B cell (primary cell): Measurements from ENCODE around the gene RASSF1. TPM values are rescaled to one million over a fixed set of nuclear protein-coding genes. Genes with fewer than 3 reads are reported as not detected.

ENCODE experiments used
- ATAC-seq: fragments of 200-7000 bp; cut with Tn5 transposase; one replicate; pipeline ENCODE4 v1.10.0; 2021; ENCODE audit warnings: low read depth, mild to moderate bottlenecking, moderate number of reproducible peaks, moderate library complexity
- CTCF ChIA-PET: fragments of 350-600 bp; sonication (Branson Sonifier 250); formaldehyde crosslinking; loops from one replicate; lab custom pipeline; 2021; ENCODE audit warnings: antibody characterized with exemption, inconsistent platforms; lab: Charles Lee
- POLR2A ChIA-PET: fragments of 350-600 bp; sonication (Branson Sonifier 250); formaldehyde crosslinking; loops from one replicate; lab custom pipeline; 2021; ENCODE audit warnings: antibody characterized with exemption; lab: Charles Lee
- DNase-seq: peaks from one replicate; pipeline ENCODE4 v3.0.0; 2013
- H2AFZ ChIP-seq: 2 replicates; pipeline ENCODE4 v1.6.1; 2012; ENCODE audit warnings: mild to moderate bottlenecking, low read depth, low read length; ENCODE audit not compliant: insufficient read depth, poor library complexity, severe bottlenecking
- H3K27ac ChIP-seq, 2 donors: 1 replicate in 1 of 2; 2 replicates in 1 of 2; pipeline ENCODE4 v1.5.1; 2012 to 2013; ENCODE audit warnings: low read length in 2 of 2, mild to moderate bottlenecking in 2 of 2, moderate library complexity in 1 of 2
- H3K27me3 ChIP-seq, 4 experiments: fragments of 200-600 bp in 1 of 4; sonication (generic) in 1 of 4; replicated peaks in 1 of 4; 1 replicate in 2 of 4; 2 replicates in 2 of 4; pipeline versions ENCODE4 v1.6.1 to v1.7.0; 2013 to 2016; ENCODE audit warnings: low read length in 3 of 4, mild to moderate bottlenecking in 2 of 4, mixed read lengths in 1 of 4, moderate library complexity in 1 of 4; ENCODE audit not compliant: insufficient read depth in 4 of 4, control insufficient read depth in 3 of 4; ENCODE audit errors: control extremely low read depth in 1 of 4
- H3K36me3 ChIP-seq, 2 experiments: replicated peaks in 1 of 2; 1 replicate in 1 of 2; 2 replicates in 1 of 2; pipeline versions ENCODE4 v1.6.1 to v1.7.1; 2013; ENCODE audit warnings: low read length in 1 of 2; ENCODE audit not compliant: insufficient read depth in 2 of 2, control insufficient read depth in 1 of 2; ENCODE audit errors: control extremely low read depth in 1 of 2, extremely low read depth in 1 of 2
- H3K4me1 ChIP-seq, 2 donors: fragments of 200-600 bp in 1 of 2; sonication (generic) in 1 of 2; 1 replicate in 1 of 2; 2 replicates in 1 of 2; pipeline versions ENCODE4 v1.5.1 to v1.6.1; 2013 to 2017; ENCODE audit warnings: low read length in 2 of 2; ENCODE audit not compliant: control insufficient read depth in 2 of 2, insufficient read depth in 2 of 2
- H3K4me2 ChIP-seq: replicated peaks from 2 replicates; pipeline ENCODE3; 2012; ENCODE audit warnings: mild to moderate bottlenecking, low read depth, low read length; ENCODE audit not compliant: poor library complexity, severe bottlenecking
- H3K4me3 ChIP-seq, 5 experiments: fragments of 200-600 bp in 1 of 5; sonication (generic) in 1 of 5; 1 replicate in 3 of 5; 2 replicates in 2 of 5; pipeline versions ENCODE4 v1.5.1 to v1.7.0; 2011 to 2016; ENCODE audit warnings: low read length in 4 of 5, mild to moderate bottlenecking in 4 of 5, low read depth in 2 of 5, control low read depth in 1 of 5, moderate library complexity in 1 of 5; ENCODE audit not compliant: insufficient read depth in 1 of 5; ENCODE audit errors: control extremely low read depth in 1 of 5, extremely low read depth in 1 of 5
- H3K79me2 ChIP-seq: fragments of 200-600 bp; sonication (generic); one replicate; pipeline ENCODE4 v1.6.0; 2016; ENCODE audit warnings: low read length; ENCODE audit not compliant: control insufficient read depth, insufficient read depth
- H3K9ac ChIP-seq: fragments of 200-600 bp; sonication (generic); 2 replicates; pipeline ENCODE4 v1.6.1; 2017; ENCODE audit warnings: mild to moderate bottlenecking, low read length, moderate library complexity
- H3K9me3 ChIP-seq, 3 donors: one replicate each; pipeline versions ENCODE4 v1.6.1 to v1.7.1; 2013; ENCODE audit warnings: low read length in 2 of 3; ENCODE audit not compliant: control insufficient read depth in 2 of 3, insufficient read depth in 1 of 3; ENCODE audit errors: control extremely low read depth in 1 of 3
- H4K20me1 ChIP-seq: 2 replicates; pipeline ENCODE4 v1.6.0; 2012; ENCODE audit warnings: mild to moderate bottlenecking, low read length; ENCODE audit not compliant: insufficient read depth, control insufficient read depth, poor library complexity, severe bottlenecking
- H3K27ac Mint-ChIP-seq: one replicate; pipeline ENCODE4 v1.8.0; 2021; ENCODE audit warnings: mixed read lengths
- H3K27me3 Mint-ChIP-seq: one replicate; pipeline ENCODE4 v1.8.0; 2021; ENCODE audit warnings: mixed read lengths
- H3K4me1 Mint-ChIP-seq: one replicate; pipeline ENCODE4 v1.8.0; 2021; ENCODE audit warnings: mixed read lengths
- H3K4me3 Mint-ChIP-seq: one replicate; pipeline ENCODE4 v1.8.0; 2021; ENCODE audit warnings: mixed read lengths
- H3K9me3 Mint-ChIP-seq: one replicate; pipeline ENCODE4 v1.8.0; 2022; ENCODE audit warnings: mixed read lengths; ENCODE audit not compliant: insufficient read depth
- EZH2 ChIP-seq: IDR thresholded peaks from 2 replicates; pipeline ENCODE4 v1.6.1; 2012; ENCODE audit warnings: borderline replicate concordance, low read depth, mild to moderate bottlenecking, moderate library complexity, low read length; ENCODE audit not compliant: insufficient read depth, poor library complexity, severe bottlenecking
- WGBS: methylation state at CpG from one replicate; pipeline ENCODE4 v1.1.5; 2013; ENCODE audit warnings: missing lambda C conversion rate; ENCODE audit not compliant: insufficient coverage; 5-methylcytosine and 5-hydroxymethylcytosine counted together
- intact Hi-C: fragments of 100-400 bp; cut with micrococcal nuclease; formaldehyde crosslinking; loops from one replicate; pipeline ENCODE4 v1.10.0; 2022
- polyA plus RNA-seq: library from polyadenylated mRNA; depleted of rRNA; stranded (reverse); fragments of >200 nt; gene quantifications from 2 replicates; pipeline ENCODE4 v1.2.3, GENCODE V29; 2012
- total RNA-seq, 2 donors: library from RNA; stranded (reverse); fragments of 120-200 nt in 1 of 2; gene quantifications; 1 replicate in 1 of 2; 2 replicates in 1 of 2; pipeline versions ENCODE4 v1.2.3 to v1.2.4, GENCODE V29; 2013 to 2022
- TF ChIP-seq, protein P1 (sequence below): fragments of 200-600 bp; IDR thresholded peaks from one replicate; pipeline ENCODE4 v1.8.0; 2022; ENCODE audit warnings: antibody characterized with exemption, mild to moderate bottlenecking

Gene RASSF1
- total and polyA plus RNA-seq, 2 donors (not counting 1 experiment from before 2014, with no cell fraction given) = 121 to 223 TPM

DNA sequence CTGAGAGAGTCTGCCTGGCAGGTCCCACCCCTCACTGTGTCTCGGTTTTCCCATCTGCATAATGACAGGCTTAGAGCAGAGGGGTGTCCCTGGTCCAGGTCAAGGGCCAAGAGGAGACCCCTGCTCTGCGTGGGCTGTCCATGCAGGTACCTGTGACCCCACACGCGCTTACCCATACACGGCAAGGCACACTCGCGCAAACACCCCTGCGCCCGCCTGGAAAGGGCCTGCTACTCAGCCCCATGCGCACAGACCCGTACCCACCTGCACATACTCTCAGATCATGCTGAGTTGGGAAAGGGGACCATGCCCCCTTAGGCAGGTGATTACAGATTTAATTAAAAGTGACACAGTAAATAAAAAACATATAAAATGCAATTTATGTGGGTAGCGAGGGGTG is 42.1 kb upstream of the RASSF1 start:
- DNase-seq = no peak
- Mint-ChIP-seq H3K4me3 (no peak overlapping the region), H3K9me3 (no peaks in the 10 kb centered on the region), H3K27me3 (peaks cover 12% of the 10 kb centered on the region), H3K27ac (no peak overlapping the region), H3K4me1 (no peaks in the 10 kb centered on the region)
- no peak overlapping the region for H3K4me3 ChIP-seq
- no peaks in the 10 kb centered on the region for H3K79me2 ChIP-seq
- no peak overlapping the region for H3K27ac ChIP-seq
- no peaks in the 10 kb centered on the region for H3K36me3 ChIP-seq
- H4K20me1 ChIP-seq = no peaks in the 10 kb centered on the region
- TF ChIP-seq EZH2 = no peak
- TF ChIP-seq, protein P1, sequence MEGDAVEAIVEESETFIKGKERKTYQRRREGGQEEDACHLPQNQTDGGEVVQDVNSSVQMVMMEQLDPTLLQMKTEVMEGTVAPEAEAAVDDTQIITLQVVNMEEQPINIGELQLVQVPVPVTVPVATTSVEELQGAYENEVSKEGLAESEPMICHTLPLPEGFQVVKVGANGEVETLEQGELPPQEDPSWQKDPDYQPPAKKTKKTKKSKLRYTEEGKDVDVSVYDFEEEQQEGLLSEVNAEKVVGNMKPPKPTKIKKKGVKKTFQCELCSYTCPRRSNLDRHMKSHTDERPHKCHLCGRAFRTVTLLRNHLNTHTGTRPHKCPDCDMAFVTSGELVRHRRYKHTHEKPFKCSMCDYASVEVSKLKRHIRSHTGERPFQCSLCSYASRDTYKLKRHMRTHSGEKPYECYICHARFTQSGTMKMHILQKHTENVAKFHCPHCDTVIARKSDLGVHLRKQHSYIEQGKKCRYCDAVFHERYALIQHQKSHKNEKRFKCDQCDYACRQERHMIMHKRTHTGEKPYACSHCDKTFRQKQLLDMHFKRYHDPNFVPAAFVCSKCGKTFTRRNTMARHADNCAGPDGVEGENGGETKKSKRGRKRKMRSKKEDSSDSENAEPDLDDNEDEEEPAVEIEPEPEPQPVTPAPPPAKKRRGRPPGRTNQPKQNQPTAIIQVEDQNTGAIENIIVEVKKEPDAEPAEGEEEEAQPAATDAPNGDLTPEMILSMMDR = no peak
- POLR2A ChIA-PET = no interaction called here
- no peaks in the 10 kb centered on the region for H3K4me1 ChIP-seq
- WGBS = 96% methylated on average over 10 of the region's 12 CpGs
- intact Hi-C loops = no loop called here
- CTCF ChIA-PET = interaction anchor here (0.6 kb wide), 1 partner anchor 10 kb away, joined by 3 read pairs; no protein-coding TSS in a partner anchor
- H2AFZ ChIP-seq = no peak overlapping the region
- no peaks in the 10 kb centered on the region for H3K27me3 ChIP-seq
- no peak overlapping the region for H3K4me2 ChIP-seq
- no peak overlapping the region for H3K9ac ChIP-seq
- no peaks in the 10 kb centered on the region for H3K9me3 ChIP-seq
- no peak for ATAC-seq

DNA sequence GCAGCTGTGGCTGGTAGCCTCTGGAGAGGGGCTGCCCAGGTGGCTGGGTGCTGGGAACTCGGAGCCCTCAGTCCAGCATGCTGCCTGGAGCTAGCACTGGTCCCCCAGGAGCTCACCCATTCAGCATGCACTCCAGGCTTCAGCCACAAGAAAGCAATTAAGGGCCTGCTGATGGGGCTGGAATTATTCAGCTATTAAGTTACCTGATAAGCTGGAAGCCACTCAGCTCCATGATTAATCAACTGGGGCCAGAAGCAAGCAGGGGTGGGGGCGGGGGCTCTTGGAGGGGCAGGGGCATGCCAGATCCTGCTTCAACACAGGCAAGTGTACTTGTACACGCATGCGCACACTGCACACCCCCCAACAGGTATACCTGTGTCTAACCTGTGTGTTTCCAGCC is 40.7 kb upstream of the RASSF1 start:
- intact Hi-C loops = no loop called here
- ChIA-PET POLR2A (no interaction called here), CTCF (interaction anchor here (0.9 kb wide), 1 partner anchor 161 kb away, joined by 3 read pairs; no protein-coding TSS in a partner anchor)
- peaks cover 9% of the 10 kb centered on the region for H3K27me3 Mint-ChIP-seq
- no peak overlapping the region for H3K27ac Mint-ChIP-seq
- H3K27ac ChIP-seq = no peak overlapping the region
- H4K20me1 ChIP-seq = no peaks in the 10 kb centered on the region
- no peak for DNase-seq
- WGBS = 69% methylated on average over 4 of the region's 4 CpGs
- no peaks in the 10 kb centered on the region for H3K27me3 ChIP-seq
- TF ChIP-seq, protein P1 = no peak
- TF ChIP-seq EZH2 = no peak
- H3K4me2 ChIP-seq = no peak overlapping the region
- H3K4me3 ChIP-seq = no peak overlapping the region
- no peaks in the 10 kb centered on the region for H3K9me3 ChIP-seq
- no peaks in the 10 kb centered on the region for H3K4me1 Mint-ChIP-seq
- no peak overlapping the region for H3K9ac ChIP-seq
- no peaks in the 10 kb centered on the region for H3K79me2 ChIP-seq
- no peaks in the 10 kb centered on the region for H3K9me3 Mint-ChIP-seq
- H3K4me3 Mint-ChIP-seq = no peak overlapping the region
- H3K36me3 ChIP-seq = no peaks in the 10 kb centered on the region
- H3K4me1 ChIP-seq = no peaks in the 10 kb centered on the region
- no peak overlapping the region for H2AFZ ChIP-seq
- no peak for ATAC-seq
